HG02973 (cell line): Measurements from ENCODE around the gene TLR6.

Experiments used
- ATAC-seq: cut with Tn5 transposase; IDR thresholded peaks from one replicate; pipeline ENCODE4 v1.9.1; 2021; ENCODE audit warnings: moderate library complexity; ENCODE audit not compliant: unreplicated experiment

The TLR6 gene

GRCh38 chr4:38856524-38857337 lies at the start of gene TLR6:
Gene TLR6 (minus strand): TSS chr4:38856817. CDS start chr4:38829473, 27,344 bp downstream.
- no peak for ATAC-seq

GRCh38 chr4:38905652-38906385 lies 49.2 kb upstream of the TLR6 start:
- no peak for ATAC-seq

- ATAC-seq = no peak
Measured at GRCh38 chr4:38904682-38905081, 48.1 kb upstream of the TLR6 start.

GRCh38 chr4:38904090-38904666 lies 47.6 kb upstream of the TLR6 start:
- ATAC-seq = no peak

GRCh38 chr4:38902695-38903094 lies 46.1 kb upstream of the TLR6 start:
- ATAC-seq = no peak

GRCh38 chr4:38902221-38902620 lies 45.6 kb upstream of the TLR6 start:
- ATAC-seq = no peak

- no peak for ATAC-seq
Measured at GRCh38 chr4:38898245-38898644, 41.6 kb upstream of the TLR6 start.

GRCh38 chr4:38896940-38897339 lies 40.3 kb upstream of the TLR6 start:
- ATAC-seq = no peak

GRCh38 chr4:38894322-38894982 lies 37.8 kb upstream of the TLR6 start:
- ATAC-seq = no peak

GRCh38 chr4:38891051-38891983 lies 34.7 kb upstream of the TLR6 start:
- no peak for ATAC-seq

- no peak for ATAC-seq
Measured at GRCh38 chr4:38889143-38889542, 32.5 kb upstream of the TLR6 start.

GRCh38 chr4:38884254-38884653 lies 27.6 kb upstream of the TLR6 start:
- ATAC-seq = no peak

GRCh38 chr4:38876636-38877035 lies 20.0 kb upstream of the TLR6 start:
- no peak for ATAC-seq

GRCh38 chr4:38873290-38873944 lies 16.8 kb upstream of the TLR6 start:
- no peak for ATAC-seq

- ATAC-seq = no peak
Measured at GRCh38 chr4:38872620-38873019, 16.0 kb upstream of the TLR6 start.

- no peak for ATAC-seq
Measured at GRCh38 chr4:38871593-38871992, 15.0 kb upstream of the TLR6 start.

- no peak for ATAC-seq
Measured at GRCh38 chr4:38870098-38870808, 13.6 kb upstream of the TLR6 start.

- no peak for ATAC-seq
Measured at GRCh38 chr4:38869511-38869910, 12.9 kb upstream of the TLR6 start.
